Stimulated activated CD8-positive, alpha-beta memory T cell treated with anti-CD3 and anti-CD28 coated beads, Interleukin-12 subunit alpha, Interleukin-12 subunit beta, amount 100 ng/mL, for 1 hour (primary cell): ENCODE data around the gene GPN3.
"Not testable (repeated sequence)": the region's sequence is repeated elsewhere in the genome, so short reads cannot be mapped to it uniquely, and the experiment has no call there.

ENCODE experiments used
- DNase-seq: peaks from one replicate; pipeline ENCODE4 v3.0.0-alpha.2; 2020; ENCODE audit warnings: low read depth

GPN3 gene

DNA sequence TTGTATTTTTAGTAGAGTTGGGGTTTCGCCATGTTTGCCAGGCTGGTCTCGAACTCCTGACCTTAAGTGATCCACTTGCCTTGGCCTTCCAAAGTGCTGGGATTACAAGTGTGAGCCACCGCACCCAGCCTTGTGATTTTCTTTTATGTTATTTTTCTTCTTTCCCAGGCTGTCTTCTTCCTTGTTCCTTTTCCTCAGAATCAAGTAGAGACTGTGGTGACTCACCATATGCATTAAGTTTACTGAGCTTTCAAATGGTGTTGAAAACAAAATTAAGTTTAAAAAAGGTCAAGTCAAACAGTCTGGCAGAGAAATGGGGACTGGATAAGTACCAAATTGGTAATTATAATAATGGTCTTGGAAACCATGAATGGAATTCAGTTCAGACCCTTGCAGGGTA, 23.6 kb downstream of the GPN3 start:
- DNase-seq, result no peak

DNA sequence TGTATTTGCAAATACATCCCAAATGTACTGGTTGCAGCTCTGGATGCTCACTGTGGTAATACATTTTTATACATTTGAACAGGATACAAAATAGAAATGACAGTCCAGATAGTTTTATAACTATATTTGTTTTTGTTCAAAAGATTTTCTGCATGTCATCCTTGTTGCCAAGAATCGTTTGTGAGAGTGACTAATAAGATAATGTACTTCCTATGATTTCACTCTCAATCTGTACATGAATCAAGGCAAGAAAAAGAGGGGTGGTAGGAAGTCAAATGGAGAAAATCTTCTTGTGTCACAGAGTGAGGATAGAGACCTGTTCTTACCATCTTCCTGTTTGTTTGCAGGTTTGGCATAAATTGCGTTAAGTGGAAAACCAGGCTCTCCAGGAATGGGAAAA, 31.8 kb downstream of the GPN3 start:
- no peak for DNase-seq

DNA sequence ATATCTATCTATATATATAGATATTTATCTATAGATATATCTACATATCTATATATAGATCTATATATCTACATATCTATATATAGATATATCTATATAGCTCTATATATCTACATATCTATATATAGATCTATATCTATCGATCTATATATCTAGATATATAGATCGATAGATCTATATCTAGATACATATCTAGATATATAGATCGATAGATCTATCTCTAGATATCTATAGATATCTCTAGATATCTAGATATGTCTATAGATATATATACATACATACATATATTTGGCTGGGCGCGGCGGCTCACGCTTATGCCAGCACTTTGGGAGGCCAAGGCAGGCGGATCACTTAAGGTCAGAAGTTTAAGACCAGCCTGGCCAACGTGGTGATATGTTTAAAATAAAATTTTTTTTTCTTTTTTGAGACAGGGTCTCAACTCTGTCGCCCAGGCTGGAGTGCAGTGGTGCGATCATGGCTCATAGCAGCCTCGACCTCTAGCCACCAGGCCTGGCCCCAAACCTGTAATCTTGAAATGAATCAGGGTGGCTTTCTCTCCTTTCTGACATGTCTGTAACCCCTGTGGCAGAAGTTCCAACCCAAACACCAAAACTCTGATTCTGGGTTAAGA, 36.0 kb downstream of the GPN3 start:
- no peak for DNase-seq

DNA sequence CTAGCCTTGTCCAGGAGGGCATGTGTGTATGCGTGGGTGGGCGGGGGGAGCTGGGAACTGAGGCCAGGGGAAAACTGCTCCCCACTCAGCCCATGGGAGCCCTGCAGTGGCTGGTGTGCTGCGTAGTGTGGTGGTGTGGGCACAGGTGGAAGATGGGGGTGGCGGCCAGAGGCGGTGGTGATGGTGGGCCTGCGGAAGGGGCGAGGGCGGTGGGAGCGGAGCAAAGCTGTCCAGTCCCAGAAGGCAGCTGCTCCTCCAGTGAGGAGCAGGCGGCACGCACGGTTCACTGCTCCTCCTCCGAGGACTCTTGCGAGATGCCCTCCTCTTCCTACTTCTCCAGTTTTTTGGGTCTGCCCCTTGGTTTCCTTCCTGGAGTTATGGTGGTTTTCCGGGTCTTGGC, 38.4 kb downstream of the GPN3 start:
- not testable (repeated sequence) for DNase-seq

DNA sequence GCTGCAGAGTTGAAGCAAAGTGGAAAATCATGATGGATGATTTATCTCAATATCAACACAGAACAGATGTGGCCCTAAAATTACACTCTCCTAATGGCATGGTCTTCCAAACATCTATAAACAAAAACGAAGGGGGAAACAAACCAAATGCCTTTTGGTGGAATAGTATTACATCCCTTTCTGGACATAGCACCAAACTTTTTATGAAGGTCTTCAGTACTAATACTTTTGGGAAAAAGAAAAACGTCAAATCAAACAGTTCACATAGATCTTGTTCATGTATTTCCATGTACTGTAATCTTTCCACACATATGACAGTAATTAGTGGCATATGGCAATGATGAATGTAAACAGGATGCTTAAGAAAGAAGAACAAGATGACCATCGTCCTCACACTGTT, 41.7 kb downstream of the GPN3 start:
- DNase-seq, result no peak

DNA sequence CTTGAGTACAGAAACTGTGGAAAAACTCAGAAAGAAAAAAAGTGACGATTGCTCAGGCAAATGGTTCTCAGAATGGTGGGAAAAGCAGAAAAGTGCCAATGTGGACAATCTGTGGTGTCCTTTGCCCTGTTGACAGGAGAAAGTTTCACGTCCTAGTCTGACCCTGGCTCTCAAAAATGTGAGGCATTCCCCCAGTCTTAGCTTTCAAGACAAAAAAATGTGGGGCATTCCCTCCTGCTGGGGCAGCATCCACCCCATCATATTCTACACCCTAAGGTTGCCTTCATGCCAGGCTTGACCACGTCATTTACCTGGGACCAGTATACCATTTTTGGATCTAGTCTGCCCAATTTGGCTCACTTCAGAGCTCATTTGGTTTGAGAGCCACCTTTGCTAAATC, 43.8 kb downstream of the GPN3 start:
- no peak for DNase-seq

DNA sequence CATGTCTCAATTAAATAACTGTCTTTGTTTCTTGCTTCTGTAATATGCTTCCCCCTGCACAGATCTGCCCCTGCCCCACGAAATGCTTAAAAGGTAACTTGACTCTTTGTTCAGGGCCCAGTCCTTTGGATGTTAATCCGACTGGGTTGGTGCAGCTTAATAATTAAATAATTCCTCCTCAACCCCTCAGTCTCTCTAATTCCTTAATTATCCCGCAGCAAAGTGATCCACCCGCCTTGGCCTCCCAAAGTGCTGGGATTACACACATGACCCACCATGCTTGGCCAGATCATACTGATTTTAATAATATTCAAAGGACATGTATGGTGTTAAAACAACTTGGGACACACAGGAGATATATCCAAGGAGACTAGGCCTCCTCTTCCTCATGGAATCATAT, 46.4 kb downstream of the GPN3 start:
- DNase-seq, result no peak

DNA sequence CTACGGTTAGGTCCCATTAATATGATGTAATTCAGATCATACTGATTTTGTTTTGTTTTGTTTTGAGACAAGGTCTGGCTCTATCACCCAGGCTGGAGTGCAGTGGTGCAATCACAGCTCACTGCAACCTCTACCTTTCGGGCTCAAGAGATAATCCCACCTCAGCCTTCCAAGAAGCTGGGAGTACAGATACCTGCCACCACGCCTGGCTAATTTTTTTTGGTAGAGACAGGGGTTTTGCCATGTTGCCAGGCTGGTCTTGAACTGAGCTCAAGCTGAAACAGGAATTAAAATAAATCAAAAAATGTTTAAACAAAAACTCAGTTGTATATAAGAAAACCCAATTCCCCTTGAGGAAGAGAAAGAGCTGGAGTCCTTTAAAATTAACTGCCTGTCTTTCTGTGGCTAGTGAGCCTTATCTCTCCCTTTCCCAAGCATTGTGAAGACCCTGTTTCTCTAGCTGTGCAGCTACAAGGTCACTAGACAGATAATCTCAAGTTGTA, 46.8 kb downstream of the GPN3 start:
- no peak for DNase-seq

DNA sequence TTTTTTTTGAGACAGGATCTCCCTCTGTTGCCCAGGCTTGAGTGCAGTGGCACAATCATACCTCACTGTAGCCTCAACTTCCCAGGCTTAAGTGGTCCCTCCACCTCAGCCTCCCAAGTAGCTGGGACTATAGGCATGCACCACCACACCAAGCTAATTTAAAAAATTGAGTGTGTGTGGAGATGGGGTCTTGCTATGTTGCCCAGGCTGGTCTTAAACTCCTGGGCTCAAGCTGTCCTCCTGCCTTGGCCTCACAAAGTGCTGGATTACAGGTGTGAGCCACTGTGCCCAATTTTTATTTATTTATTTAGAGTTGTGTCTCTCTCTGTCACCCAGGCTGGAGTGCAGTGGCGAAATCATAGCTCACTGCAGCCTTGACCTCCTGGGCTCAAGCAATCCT, 47.4 kb downstream of the GPN3 start:
- DNase-seq, result not testable (repeated sequence)

DNA sequence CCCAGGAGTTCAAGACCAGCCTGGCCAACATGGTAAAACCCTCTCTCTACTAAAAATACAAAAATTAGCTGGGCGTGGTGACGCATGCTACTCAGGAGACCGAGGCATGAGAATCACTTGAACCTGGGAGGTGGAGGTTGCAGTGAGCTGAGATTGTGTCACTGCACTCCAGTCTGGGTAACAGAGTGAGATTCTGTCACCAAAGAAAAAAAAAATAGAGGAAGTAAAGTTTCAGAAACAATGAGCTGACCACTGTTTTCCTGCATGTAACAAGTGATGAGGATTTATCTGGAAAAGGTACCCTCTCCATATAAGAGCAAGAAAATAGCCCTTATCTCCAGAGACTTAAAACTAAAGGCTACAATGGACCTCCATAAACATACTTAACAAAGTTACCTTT, 50.9 kb downstream of the GPN3 start:
- not testable (repeated sequence) for DNase-seq

DNA sequence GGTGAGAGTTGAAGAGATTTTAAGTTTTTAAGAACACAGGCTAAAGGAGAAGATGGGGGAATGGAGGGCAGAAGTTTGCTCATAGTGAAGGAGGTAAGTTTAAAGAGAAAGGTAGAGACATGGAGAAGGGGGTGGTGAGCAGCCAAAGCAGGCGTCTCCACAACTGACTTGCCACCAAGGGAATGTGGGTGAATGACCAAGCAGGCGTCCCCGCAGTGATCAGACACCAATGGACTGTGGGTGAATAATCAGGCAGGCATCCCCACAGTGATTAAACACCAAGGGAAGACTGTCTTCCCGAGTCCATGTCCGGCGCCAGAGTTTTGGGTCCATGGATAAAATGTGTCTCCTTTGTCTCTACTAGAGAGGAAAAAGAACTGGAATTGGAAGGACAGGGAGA, 58.0 kb downstream of the GPN3 start:
- not testable (repeated sequence) for DNase-seq

DNA sequence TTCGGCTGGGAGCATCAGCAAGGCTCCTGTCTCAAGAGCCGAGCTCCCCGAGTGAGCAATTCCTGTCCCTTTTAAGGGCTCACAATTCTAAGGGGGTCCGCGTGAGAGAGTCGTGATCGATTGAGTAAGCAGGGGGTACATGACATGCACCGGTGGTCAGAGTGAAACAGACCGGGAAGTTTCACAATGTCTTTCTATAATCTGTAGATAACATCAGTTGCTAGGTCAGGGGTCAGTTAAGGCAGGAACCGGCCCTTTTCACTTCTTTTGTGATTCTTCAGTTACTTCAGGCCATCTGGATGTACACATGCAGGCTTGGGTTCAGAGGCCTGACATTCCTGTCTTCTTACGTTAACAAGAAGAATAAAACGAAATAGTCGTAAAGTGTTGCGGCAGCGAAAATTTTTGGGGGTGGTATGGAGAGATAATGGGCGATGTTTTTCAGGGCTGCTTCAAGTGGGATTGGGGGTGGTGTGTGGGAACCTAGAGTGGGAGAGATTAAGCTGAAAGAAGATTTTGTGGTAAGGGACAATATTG, 62.9 kb downstream of the GPN3 start:
- DNase-seq, result not testable (repeated sequence)

DNA sequence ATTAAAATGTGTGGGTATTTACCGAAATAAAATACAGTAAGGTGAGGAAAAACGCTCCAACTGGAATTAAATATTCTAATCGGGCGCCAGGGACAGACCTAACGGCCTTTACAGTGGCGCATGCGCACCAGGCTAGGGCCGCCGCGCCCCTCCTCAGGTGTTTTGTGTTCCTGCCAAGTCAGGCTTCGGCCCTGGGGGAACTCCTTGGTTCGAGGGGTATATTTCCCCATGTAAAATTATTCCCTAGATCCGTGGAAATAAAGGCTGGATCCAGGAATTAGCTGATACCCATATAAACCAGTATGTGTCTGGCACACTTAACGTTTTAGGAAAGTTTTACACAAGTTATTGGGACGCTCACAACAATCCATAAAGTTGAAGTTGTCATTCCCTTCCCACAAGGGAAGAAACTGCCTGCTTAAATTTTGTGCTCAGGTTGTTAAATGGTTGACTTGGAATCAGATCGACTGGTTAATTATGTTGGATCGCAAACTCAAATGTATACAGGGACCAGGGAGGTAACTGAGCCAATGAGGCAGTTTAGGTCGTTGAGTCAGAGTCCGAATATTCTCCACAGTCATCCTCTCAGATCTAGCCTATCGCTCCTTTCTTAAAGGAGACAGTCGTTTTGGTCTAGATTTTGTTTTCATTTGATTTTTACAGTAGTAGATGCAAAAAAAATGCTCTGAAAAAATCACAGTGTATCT, 63.9 kb downstream of the GPN3 start:
- DNase-seq, result peak; percentile 73

DNA sequence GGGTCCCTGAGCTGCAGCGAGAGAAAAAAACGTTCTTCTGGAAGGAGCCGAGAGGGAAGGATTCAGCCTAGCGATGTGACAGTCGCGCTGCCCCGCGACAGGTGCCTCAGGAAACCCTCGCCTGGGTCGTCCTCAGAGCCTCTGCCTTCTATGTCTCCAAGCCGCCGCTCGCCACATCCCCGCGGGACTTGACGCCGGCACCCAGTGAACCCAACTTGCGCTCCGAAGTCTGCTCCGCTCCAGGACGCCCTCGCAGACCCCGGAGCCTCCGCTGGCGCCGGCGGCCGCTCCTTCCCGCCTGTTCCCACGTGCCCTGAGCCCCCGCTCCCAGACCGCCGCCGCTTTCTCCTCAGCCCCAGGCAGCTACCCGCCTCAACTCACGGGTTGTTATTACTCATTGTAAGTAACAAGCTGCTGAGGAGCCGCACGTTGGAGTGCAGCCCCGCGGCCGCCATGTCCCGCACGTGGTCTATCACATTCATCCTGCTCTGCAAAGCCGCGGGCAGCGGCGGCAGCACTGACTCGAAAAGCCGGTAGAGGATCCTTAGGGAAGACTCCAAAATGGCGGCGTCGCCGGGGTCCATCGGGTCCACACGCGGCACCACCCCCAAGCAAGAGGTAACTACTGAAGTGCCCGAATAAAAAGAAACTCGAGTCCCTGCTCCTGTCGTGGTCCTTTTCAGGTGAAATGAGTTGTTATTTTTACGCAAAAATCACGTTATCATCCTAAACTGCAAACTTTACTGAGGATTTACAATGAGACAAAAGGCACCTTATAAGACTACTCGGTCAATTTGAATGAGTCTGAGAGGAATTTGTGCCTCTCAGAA, 64.7 kb downstream of the GPN3 start, which contains the start of gene ANAPC7:
ANAPC7 (minus strand) TSS at position 563 of the 830 bp plus-strand sequence; CDS start at position 482, 81 bp downstream.
- peak; percentile 76 for DNase-seq
